ENCODE measurements around the gene TMEM121. TPM values are rescaled to one million over a fixed set of nuclear protein-coding genes. Genes with fewer than 3 reads are reported as not detected.

TMEM121 gene
- total RNA-seq, 1 experiment from 2014 or later, result 33.6 TPM

GRCh38 chr14:105486974-105487448 lies 39.4 kb upstream of the TMEM121 start:
- Histone ChIP-seq H2AFZ (ENCODE audit: low read length) (peak overlapping the region; percentile 50; the same call in 1 of the 2 replicates), H3K27ac (ENCODE audit: low read length) (no peak overlapping the region), H3K79me2 (ENCODE audit: low read length) (peaks cover 4% of the 10 kb centered on the region), H4K20me1 (ENCODE audit: low read length) (peaks cover 3% of the 10 kb centered on the region), H3K9me3 (ENCODE audit: low read length) (no peaks in the 10 kb centered on the region), H3K36me3 (ENCODE audit: low read depth, low read length) (no peaks in the 10 kb centered on the region), H3F3A (ENCODE audit: low read length, unreplicated experiment) (no peaks in the 10 kb centered on the region), H3K27me3 (ENCODE audit: low read length) (no peaks in the 10 kb centered on the region), H3K9ac (ENCODE audit: low read length) (peak overlapping the region; percentile 65), H3K4me3 (ENCODE audit: low read length) (peak overlapping the region; percentile 66), H3K4me2 (ENCODE audit: low read length) (peak overlapping the region; percentile 83), H3K9me2 (replicated peaks; ENCODE audit: low read length) (no peaks in the 10 kb centered on the region), H3K4me1 (ENCODE audit: insufficient read depth, low read length) (peaks cover 40% of the 10 kb centered on the region)
- POLR2A ChIA-PET (ENCODE audit: unreplicated experiment), result no interaction called here
- TF ChIP-seq, protein P1, sequence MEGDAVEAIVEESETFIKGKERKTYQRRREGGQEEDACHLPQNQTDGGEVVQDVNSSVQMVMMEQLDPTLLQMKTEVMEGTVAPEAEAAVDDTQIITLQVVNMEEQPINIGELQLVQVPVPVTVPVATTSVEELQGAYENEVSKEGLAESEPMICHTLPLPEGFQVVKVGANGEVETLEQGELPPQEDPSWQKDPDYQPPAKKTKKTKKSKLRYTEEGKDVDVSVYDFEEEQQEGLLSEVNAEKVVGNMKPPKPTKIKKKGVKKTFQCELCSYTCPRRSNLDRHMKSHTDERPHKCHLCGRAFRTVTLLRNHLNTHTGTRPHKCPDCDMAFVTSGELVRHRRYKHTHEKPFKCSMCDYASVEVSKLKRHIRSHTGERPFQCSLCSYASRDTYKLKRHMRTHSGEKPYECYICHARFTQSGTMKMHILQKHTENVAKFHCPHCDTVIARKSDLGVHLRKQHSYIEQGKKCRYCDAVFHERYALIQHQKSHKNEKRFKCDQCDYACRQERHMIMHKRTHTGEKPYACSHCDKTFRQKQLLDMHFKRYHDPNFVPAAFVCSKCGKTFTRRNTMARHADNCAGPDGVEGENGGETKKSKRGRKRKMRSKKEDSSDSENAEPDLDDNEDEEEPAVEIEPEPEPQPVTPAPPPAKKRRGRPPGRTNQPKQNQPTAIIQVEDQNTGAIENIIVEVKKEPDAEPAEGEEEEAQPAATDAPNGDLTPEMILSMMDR (conservative IDR thresholded peaks at IDR 0.05; ENCODE audit: low read depth, low read length), result no peak
- TF ChIP-seq EZH2phosphoT487 (IDR thresholded peaks at IDR 0.05; ENCODE audit: borderline replicate concordance, low read length) (no peak), EZH2 (IDR thresholded peaks at IDR 0.05; ENCODE audit: low read length, unreplicated experiment) (no peak)
- no TSS peak for BruUV-seq (replicated peaks)
- no peak for DNase-seq
- CTCF ChIA-PET, result no interaction called here
- intact Hi-C loops (cut with micrococcal nuclease), result no loop called here
- ATAC-seq, result no peak

- peak overlapping the region; percentile 50; the same call in 1 of the 2 replicates for H2AFZ ChIP-seq (ENCODE audit: low read length)
- no TSS peak for BruUV-seq (replicated peaks)
- H3K36me3 ChIP-seq (ENCODE audit: low read depth, low read length), result no peaks in the 10 kb centered on the region
- ChIA-PET CTCF (no interaction called here), POLR2A (ENCODE audit: unreplicated experiment) (no interaction called here)
- intact Hi-C loops (cut with micrococcal nuclease), result no loop called here
- no peak overlapping the region for H3K27ac ChIP-seq (ENCODE audit: low read length)
- no peaks in the 10 kb centered on the region for H3K27me3 ChIP-seq (ENCODE audit: low read length)
- peak overlapping the region; percentile 83 for H3K4me2 ChIP-seq (ENCODE audit: low read length)
- TF ChIP-seq, protein P1 (conservative IDR thresholded peaks at IDR 0.05; ENCODE audit: low read depth, low read length), result no peak
- TF ChIP-seq EZH2phosphoT487 (IDR thresholded peaks at IDR 0.05; ENCODE audit: borderline replicate concordance, low read length) (no peak), EZH2 (IDR thresholded peaks at IDR 0.05; ENCODE audit: low read length, unreplicated experiment) (no peak)
- H3K79me2 ChIP-seq (ENCODE audit: low read length), result peaks cover 9% of the 10 kb centered on the region
- DNase-seq (no peak), ATAC-seq (no peak)
- H3K4me1 ChIP-seq (ENCODE audit: insufficient read depth, low read length), result peaks cover 37% of the 10 kb centered on the region
- no peaks in the 10 kb centered on the region for H3K9me3 ChIP-seq (ENCODE audit: low read length)
- no peaks in the 10 kb centered on the region for H3F3A ChIP-seq (ENCODE audit: low read length, unreplicated experiment)
- peaks cover 8% of the 10 kb centered on the region for H4K20me1 ChIP-seq (ENCODE audit: low read length)
- H3K9me2 ChIP-seq (replicated peaks; ENCODE audit: low read length), result no peaks in the 10 kb centered on the region
- peak overlapping the region; percentile 65 for H3K9ac ChIP-seq (ENCODE audit: low read length)
- peak overlapping the region; percentile 66 for H3K4me3 ChIP-seq (ENCODE audit: low read length)
Observed at GRCh38 chr14:105487449-105487985, 38.9 kb upstream of the TMEM121 start.

All from PC-3 (cell line).